T-helper 1 cell (primary cell): ENCODE results near the gene ZIC5.

ENCODE experiments used
- DNase-seq, 5 donors: peaks; one replicate each; pipeline ENCODE4 v3.0.0-alpha.2; 2012 to 2020

Gene ZIC5

DNA sequence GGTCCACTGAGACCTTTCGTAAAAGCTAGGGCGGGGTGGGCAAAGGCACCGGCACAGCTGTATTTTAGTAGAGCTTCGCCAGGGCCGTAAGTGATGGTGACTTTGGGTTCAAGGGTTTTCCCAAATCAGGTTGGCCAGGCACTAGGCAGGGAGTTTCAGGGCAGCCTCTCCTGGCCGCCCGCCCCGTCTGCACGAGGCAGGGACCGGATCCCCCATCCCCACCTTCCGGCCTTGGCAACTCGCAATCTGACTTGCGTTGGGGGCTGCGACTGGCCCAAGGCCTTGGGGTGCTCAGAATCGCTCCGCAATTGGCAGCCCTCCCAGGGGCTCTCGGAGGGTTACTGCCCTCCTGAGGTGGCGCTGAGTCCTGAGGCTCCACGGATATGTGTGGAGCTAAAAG lies 4.1 kb upstream of the ZIC5 start:
- no peak for DNase-seq

DNA sequence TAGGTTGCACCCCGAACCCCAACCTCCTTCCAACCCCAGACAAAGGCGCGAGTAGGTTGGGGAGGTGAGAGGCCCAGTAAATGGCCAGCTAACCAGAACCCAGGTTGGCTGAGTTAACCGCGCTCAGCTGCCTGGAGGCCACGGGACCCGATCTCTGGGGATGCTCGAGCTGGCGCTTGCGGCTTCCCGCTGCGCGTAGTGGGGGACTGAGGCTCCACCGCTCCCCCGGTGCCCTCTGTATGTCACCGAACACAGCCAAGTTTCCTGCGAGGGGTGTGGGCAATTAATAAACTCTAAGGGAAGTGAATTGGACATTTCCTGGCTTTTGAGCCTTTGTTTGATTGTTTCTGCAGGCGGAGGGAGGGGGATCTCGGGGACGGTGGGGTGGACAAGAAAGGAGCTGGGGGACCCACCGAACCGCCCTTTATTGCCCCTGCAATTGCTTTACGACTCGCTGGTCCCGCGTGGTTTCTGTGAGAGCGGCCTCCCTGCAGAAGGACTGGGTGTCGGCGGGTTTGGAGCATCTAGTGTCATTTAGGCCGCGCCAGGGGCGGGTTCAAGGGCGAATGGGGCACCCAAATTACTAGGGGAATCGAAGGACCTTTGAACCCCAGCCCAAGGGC lies 3.5 kb upstream of the ZIC5 start:
- DNase-seq, result no peak

DNA sequence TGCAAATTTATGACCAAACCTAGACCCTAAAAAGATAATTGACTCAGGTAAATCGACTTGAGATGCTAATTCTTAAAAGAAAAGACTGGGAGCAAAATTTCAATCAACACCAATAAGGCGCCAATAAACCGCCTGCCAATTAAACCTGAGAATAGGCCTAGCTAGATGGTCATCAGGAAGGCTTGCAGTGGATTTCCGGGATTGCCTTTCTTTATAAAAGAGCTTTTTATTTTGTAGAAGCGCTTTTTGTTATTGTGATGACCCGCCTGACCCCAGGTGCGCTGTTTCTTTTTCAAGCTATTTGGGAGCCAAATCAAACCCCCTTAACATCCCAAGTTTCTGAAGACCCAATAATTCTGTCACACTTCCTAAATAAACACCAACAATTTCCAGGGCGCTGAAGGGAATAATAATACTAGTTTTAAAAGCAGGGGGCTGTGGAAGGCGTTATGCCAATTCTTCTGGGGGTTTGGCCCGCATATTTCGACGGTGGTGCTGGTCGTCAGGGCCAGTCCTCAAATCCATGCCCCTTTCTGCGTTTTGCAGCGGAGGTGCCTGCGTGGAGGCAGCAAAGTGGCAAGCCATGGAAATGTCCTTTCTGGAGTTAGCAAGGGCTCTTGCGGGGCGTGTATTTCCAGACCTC lies 2.9 kb upstream of the ZIC5 start:
- no peak for DNase-seq

DNA sequence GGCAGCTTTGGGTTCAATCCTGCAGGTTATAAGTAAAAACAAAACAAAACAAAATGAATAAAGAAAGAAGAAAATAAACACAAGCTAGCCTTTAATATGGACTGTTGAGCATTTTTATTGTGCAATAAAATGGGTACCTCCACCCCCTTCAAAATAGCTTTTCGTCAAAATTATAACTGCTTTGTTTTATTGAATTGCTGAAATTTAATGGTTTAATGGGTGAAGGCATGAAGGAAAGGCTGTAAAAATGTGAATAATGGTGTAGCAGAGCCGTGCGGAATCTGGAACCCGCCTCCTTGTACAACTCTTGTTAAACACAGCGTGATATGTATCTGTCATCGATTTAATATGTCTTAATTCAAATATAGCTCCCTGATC lies 2.2 kb upstream of the ZIC5 start:
- no peak for DNase-seq

DNA sequence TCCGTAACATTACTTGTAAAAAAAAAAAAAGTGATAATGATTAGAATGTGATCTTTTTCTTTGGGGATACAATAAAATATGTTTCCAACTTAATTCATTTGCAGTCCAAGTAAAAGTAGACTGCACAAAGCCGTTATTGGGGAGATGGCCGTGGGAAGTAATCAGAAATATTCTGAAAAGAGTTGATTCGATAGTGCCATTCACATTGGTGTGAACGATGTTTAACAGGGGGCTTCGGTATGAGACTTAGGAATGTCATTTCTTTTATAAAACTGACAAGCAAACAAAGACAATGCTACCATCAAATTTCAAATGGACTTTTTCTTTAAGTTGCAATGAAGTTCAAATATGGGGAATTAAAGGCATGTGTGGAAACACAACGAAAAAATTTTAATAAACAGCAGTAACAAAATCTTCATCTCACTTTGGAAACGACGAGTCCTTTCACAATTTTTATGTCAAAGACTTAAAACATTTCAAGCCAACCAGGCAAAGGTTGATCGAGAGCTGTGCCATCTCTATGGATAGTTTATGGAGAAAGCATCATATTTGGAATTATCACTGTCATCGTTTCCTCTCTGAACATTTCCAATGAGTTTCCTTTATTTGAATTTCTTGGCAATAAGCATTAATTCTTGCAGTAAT lies 1.7 kb upstream of the ZIC5 start:
- no peak for DNase-seq

DNA sequence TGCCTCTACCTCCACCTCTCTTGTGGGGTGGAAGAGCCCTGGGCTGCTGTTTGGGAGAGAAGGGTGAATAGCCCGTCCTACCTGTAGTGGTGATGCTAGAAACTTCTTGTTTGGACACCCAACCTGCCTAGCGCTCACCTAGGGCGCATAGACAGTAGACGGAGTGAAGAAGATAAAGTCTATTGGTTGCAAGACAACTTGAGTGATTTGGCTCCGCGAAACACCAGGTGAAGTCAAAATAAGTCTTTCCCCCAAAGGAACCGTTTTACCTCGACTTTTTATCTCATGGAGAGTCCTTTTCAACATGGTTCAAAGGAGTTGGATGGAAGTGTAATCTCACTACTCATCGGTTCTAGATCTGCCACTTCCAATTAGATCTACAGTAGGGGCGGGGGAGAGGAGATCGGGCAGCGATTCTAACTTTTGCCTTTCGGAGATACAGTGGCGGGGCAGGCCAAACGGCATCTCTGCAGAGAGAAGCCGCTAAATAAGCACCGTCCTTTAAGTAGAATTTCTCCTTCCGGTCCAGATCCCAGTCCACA lies 694 bp upstream of the ZIC5 start:
- DNase-seq, result no peak

DNA sequence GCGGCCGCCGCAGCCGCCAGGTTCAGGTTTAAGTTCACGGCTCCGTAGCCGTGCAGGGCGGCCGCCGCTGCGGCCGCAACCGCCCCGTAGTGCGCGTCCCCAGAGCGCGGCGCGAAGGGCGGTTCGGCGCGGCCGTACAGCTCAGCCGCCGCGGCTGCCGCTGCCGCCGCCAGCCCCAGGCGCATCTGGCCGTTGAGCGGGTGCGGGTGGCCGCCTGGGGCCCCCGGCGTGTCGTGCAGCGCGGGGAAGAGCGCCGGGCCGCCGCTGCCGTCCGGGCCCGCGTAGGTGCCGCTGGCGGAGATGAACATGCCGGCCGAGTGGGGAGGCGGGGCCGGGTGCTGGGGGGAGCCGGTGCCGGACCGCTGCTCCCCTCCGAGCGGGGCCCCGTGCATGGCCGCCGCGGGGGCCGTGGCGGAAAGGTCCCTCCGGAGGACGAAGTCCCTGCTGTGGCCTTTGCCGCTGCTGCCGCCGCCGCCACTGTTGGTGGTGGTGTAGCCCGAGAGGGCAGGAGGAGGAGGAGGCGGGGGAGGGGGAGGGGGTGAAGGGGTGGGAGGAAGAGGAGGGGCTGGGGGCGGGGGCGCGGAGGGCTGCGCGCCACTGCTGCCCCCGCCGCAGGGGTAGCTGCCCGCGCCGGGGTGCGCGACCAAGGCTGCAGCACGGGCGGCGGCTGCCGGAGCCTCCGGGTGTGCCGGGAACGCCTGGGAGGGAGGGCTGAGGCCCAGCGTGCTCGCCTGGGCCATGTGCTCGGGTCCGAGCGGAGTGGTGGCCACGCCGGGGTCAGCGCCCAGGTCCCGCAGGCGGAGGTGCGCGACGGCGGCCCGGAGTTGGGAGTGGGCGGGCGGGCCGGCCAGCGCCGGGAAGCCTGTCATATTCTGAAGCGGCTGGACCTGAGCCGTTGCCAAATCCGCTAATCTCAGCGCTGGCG lies 654 bp downstream of the ZIC5 start:
- no peak for DNase-seq

DNA sequence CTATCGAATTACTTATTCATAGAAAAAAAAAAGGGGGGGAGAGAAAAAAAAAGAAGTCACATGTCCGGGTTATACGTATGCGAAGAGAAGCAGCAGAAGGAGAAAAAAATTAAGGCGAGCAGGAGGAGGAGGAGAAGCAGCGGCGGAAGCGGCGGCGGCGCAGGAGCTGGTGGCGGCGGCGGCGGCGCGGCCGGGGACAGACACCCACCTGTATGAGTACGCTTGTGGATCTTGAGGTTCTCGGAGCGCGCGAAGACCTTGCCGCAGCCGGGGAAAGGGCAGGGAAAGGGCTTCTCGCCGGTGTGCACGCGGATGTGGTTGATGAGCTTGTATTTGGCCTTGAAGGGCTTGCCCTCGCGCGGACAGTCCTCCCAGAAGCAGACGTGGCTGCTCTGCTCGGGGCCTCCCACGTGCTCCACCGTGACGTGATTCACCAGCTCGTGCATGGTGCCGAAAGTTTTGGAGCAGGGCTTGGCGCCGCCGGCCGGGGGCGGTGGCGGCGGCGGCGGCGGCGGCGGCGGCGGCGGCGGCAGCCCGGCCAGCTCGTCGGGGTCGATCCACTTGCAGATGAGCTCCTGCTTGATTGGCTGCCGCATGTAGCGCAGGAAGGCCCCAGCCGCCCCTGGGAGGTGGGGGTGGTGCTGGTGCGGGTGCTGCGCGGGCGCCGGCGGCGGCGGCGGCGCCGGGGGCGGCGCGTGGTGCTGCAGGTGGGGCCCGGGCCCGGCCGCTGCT lies 1.5 kb downstream of the ZIC5 start:
- peak in 1 of 5 donors; percentile 33 for DNase-seq

DNA sequence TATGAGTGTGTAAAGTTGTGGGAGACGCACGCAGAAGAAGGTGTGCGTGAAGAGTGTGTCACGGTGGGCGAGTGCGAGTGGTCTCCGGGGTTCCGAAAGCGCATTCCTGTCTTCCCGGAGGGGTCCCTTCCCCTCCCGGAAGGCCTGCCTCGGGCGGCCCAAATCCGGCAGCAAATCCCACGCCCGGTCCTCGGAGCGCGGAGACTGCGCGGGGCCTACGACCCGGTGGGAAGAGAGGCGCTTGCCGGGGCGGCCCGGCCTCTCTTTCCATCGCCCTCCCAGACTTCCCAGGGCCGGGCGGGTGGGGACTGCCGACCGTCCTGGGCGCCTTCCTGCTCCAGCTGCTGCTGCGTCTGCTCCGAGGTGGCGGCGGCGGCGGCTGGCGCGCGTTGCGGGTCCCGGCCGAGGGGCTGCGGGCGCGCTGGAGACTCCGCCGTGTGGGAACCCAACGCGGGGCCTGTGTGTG lies 2.1 kb downstream of the ZIC5 start:
- no peak for DNase-seq

DNA sequence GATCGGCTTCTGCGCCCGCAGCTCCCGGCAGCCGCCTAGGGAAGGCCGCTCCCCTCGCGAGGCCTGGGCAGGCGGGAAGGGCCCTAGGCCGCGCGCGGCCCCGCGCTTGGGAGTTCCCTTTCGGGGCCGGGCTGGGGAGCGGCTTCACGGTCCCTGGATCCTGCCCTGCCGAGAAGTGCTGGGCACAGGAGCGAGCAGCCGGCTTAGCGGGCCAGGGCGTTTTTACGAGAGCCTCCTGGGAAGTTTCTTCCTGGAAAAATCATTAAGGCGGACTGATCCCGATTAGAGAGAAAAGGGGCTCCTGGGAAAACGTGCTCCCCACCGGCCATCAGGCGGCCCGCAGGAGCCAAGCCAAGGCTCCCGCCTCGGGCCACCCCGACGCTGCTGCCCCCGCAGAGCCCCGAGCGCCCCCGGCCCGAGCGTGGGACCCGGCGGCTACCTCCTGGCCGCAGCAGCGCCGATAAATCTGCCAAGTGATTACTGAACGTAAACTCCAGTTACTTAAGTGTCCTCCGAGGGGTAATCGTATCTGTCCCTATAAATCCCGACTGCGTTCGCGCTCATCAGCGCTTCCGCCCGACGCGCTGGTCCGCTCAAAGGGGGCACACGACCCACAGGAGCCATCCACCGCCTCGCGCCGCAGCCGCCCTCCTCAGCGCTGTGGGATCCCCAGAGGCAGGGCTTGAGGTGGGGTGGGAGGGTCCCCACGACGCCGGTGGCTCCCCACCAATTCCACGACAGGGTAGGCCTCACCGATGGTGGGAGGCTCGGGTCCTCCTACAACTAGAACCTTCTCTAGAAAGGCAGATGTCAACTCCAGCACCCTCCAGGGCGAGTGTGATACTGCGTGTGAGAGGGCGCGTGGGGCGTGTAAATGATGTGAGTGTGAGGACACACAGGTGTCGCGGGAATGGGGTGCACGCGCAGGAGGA lies 2.8 kb downstream of the ZIC5 start:
- DNase-seq, result no peak

DNA sequence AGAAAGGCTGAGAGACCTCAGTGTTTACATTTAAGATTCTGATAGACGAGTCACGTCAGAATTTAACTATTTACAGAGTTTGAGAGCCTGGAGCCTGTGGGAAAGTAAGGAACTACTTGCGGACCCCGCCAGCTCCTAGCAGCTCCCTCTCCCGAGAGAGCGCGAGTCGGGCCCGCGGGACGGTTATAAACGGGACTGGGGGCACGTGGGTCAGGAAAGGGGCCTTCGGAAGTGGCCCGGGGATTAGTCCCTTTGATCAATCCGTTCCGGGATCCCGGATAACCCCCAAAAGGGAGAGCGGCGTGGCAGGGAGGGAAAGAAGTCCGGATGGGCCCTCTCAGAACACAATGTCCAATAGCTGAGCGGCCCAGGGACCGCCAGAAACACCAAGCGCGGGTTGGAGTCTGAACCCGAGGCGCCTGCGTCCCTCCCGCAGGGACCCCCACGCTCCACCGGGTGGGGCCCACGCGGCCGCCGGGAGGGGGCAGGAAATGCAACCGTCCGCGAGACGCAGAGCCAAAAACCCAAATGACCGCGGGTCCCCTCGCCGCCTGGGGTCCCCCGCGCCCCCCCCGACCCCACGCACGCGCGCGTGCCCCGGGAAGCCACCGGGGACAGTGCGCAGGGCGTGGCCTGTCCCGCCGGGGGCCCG lies 3.6 kb downstream of the ZIC5 start:
- DNase-seq, result no peak

DNA sequence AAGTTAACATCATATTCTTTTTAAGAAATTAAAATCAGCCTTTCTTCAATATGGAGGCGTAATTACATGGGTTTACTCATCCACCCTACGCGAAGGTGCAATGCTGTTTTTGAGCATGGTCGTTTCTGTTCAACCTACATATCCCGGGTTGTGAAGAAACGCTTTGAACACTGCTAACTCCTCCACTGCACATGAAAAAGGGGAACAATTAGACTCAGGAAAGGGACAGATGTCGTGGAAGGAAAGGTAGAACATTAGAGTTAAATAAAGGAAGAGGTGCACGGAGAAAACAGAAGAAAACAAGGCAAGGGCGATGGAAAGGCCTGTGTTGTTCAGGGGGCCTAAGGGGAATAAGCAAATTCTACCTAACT lies 4.1 kb downstream of the ZIC5 start:
- no peak for DNase-seq

DNA sequence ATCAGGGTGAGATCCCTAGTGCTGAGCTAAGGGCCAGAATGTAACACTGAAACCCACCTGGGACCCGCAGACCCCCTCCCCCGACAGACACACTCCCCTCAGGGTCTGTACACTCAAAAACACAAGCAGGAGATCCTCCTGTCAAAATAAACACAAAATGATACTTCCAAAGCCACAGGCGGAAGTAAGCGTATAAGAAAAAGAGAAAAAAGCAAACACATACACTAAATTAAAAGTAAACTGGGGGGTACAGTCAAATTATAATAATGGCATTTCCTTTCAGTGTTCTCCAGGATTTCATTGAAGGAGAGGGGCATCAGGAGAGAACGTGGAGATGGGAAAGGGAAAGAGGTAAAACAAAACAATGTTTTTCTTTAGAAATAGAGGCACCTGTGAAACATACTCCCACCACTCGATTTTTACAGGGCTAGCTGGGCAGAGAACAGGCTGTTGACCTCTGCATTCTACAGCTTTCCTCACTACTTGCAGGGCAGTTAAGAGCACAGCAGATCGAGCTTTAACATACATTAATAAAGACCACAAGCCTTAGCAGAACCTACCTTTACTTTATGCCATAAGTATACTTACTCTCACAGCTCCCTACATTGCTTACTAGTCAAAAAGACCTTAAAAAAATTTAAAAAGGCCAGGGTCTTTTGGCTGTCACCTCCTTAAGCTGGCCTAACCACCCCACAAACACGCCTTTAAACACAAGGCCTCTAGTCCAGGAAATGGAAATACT lies 5.3 kb downstream of the ZIC5 start:
- DNase-seq, result no peak

DNA sequence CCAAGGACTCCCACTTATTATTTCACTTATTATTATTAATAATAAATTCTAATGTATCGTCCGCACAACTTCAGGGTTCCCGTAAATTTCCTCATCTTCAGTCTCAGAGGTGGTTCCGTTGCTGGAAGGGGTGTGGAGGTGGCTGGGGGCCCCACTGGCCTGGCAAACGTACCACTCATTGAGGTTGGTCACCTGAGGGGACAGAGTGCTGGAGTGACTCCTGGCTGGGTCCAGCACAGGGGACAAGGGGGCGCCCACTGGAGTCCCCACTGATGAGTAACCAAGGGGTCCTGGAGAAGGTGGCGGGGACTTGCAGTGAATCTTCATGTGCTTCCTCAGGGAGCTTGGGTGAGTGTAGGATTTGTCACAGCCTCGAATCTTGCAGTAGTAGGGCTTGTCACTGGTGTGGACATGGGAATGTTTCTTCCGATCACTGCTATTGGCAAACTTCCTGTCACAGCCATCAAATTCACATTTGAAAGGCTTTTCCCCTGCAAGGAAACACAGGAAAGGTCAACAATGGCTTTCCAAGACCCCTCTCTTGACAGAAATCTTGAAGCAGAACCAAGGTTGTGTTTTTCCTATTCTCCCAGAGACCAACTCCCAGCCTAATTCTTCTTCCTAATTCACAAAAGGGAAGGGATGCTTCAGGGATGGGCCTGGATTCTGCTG lies 6.1 kb downstream of the ZIC5 start:
- DNase-seq, result no peak

DNA sequence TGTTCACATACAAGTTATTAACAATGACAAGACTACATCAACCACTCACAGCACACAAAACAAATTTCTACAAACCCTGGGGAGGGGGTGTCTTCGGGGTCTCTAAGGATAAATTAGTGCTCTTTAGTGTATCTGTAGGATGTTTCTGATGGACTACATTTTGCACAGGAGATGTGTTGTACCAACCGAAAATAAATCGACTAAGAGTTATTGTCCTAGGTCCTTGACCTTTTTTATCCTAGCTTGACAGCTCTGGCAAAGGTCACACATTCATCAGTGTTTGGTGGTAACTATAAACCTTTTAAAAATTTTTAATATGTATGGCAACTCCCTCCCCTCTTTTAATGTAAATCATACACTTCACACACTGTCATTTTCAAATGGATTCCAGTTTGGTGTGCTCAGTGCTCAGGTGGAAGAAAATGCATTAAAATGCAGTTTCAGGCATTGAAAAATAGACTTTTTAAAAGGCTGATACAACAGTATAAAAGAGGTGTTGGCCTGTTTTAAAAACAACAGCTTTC lies 7.7 kb downstream of the ZIC5 start:
- DNase-seq, result no peak

DNA sequence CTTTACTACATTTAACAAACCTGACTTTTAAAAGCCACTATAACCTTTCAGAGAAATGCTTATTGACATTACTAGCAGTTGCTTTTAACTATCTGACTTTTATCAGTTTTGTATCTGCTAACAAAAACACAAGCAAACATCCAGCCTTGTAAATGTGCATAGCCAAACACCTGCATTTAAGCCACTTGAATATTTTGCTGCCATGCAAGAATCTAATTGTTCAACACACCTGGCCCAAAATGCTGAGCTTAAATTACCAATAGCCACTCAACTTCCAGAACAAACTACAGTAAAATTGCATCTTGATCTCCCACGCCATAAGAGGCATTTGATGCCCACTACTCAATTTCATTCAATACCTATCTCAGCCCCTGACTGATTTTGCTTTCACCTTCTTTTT lies 9.3 kb downstream of the ZIC5 start:
- DNase-seq, result no peak

DNA sequence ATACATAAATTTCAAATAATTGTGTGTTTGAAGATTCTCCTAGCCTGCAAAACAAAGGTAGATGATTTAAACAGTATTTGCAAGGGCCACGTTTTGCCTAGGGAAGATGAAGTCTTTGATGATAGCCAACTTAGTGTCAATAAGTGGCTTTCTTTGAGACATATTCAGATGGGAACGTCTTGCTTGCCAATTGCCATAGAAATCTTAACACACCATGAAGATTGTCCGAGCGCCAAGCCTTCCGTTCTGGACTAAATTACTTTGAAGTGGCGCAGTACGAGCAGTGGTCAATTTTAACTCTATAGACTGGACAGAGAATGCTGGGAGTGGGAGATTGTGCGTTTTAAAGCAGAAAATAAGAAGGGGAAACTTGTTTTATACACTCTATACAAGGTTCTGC lies 9.9 kb downstream of the ZIC5 start:
- DNase-seq, result no peak

DNA sequence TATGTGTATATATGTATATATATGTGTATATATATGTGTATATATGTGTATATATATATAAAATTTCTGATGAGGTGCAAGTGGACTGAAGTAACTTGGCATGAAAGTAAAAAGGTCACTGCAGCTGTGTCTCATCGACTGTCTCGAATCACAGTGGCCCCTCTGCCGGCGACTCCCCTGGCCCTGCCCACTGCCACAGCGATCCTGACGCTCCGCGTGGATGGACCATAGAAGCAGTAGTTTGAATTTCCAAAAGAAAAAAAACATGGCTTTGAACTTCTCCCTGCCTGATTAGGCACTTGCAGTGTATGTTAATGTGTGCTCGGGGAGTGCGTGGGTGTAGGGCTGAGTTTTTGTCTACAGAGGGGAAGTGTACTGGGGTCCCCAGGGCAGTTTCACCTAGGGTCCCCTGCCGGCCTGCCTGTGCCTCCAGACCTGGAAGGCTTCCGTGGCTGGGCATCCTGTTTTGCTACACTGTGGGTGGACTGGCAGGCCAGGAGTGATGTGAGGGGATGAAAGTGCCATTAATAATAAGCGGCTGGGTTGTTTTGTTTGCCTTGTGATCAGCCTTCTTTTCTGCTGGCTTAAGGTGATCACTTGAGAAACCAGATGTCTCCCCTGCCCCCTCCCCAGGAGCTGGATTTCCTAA lies 10.8 kb downstream of the ZIC5 start:
- no peak for DNase-seq
